ENCODE measurements around the gene NHS.
"Not testable (repeated sequence)": the region's sequence is repeated elsewhere in the genome, so short reads cannot be mapped to it uniquely, and the experiment has no call there.

Gene NHS

GRCh38 chrX:17443556-17443955 lies 68.6 kb downstream of the NHS start:
- in situ Hi-C loops (cut with MboI; ENCODE audit: low sequenced_read_pairs): no loop called here

DNA sequence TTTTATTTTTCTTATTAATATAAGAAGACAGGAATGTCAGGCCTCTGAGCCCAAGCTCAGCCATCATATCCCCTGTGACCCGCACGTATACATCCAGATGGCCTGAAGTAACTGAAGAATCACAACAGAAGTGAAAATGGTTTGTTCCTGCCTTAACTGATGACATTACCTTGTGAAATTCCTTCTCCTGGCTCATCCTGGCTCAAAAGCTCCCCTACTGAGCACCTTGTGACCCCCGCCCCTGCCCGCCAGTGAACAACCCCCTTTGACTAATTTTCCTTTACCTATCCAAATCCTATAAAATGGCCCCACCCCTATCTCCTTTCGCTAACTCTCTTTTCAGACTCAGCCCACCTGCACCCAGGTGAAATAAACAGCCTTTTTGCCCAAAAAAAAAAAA lies 71.3 kb downstream of the NHS start:
- in situ Hi-C loops (cut with MboI; ENCODE audit: low sequenced_read_pairs): not testable (repeated sequence)

- in situ Hi-C loops (cut with MboI; ENCODE audit: low sequenced_read_pairs): no loop called here
Observed at GRCh38 chrX:17448188-17448587, 73.2 kb downstream of the NHS start.

DNA sequence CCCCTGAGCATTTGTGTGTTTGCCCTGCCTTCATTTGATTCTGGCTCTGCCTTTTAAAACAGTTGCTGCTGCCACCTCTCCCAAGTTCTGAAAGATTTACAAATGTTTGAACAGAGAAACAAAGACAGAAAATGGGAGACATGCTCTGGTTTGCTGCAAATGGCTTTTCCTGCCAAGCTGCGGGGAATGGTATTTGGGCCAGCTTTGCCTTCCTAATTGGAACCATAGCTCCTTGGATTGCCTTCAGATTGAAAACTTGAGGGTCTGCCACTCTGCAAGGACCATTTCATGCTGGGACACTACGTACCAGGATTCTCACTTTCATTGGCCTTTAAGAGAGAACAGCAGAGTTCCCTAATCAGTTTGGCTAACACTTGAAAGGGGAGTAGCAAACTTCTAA lies 74.9 kb downstream of the NHS start:
- in situ Hi-C loops (cut with MboI; ENCODE audit: low sequenced_read_pairs): no loop called here

- in situ Hi-C loops (cut with MboI; ENCODE audit: low sequenced_read_pairs): no loop called here
Observed at GRCh38 chrX:17453788-17454187, 78.8 kb downstream of the NHS start.

GRCh38 chrX:17456526-17456925 lies 81.5 kb downstream of the NHS start:
- in situ Hi-C loops (cut with MboI; ENCODE audit: low sequenced_read_pairs): no loop called here

DNA sequence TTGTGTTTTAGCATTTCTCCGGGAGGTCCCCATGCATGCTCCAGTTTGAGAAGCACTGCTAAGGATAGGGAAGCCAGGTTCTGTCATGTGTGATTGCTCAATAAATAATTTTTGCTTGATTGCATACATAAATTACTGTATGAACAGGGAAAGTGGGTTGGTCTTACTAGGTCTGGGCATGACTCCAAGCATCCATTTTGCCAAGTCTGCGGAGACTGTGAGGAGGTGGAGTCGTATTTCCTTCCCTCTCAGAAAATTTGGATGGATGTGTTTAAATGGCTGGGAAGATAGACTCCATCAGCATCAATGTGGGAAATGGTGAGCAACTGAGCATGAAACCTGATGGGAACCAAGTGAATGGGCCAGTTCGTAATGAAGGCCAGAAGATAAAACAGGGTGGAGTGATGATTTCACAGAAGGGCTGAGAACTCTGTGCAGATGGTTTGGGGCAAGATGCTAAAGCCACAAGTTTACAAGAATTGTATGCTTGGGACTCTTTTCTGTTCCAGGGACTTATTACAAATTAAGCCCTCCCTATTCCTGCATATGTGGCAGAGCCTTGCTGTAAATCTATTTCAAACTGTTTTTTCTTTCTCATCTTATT lies 84.1 kb downstream of the NHS start:
- in situ Hi-C loops (cut with MboI; ENCODE audit: low sequenced_read_pairs): no loop called here

DNA sequence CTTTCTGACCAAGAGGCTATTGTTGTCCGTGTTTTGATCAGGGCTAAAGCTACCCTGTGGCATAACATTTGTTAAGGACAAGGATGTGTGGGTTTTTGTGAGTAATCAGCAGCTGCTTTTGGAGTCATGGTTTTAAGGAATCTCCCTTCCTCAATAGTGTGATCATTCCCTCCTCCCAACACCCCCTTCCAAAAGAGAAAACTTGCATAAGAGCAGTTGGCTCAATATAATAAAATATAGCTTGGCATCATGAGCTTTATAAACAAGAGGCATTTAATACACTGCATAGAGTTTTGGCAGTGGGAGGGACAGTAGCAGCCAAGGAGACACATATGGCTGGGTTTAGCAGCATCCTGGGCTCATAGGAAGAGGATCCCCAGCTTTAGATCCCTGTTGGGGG lies 84.7 kb downstream of the NHS start:
- in situ Hi-C loops (cut with MboI; ENCODE audit: low sequenced_read_pairs): no loop called here

DNA sequence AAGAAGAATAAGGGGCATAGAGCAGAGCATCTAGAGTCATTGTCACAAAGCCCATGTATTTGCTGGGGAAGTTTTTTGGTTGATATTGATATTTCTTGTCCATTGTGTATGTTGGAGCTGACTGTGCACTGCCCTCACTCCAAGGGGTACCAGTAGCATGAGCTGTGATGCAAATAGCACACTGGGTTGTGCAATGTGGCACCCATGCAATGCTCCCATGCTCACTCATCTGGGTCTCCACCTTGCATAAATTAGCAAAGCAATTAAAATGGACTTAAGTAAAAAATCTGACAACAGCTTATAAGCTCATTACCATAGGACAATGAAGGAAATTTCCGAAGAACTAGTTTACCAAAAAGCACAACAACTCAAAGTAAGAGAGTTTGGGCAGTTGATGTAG lies 87.9 kb downstream of the NHS start:
- in situ Hi-C loops (cut with MboI; ENCODE audit: low sequenced_read_pairs): no loop called here

DNA sequence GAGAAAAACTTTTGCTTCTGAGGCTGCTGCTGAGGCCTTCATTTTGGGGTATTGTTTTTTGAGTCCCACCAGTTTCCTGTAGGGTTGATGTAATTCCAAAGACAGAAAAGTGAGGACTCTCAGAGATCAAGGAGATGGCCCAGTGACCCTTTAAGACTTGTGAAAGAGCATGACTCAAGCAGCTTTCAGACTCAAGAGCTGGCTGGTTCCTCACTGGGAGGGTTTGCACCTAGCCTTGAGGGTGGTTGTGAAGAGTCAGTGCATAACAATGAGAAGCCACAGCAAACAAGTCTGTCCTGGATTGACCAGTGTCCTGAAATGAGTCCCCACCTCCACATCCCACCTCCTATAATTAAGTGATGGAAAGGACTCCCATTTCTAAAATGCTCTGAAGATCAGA lies 89.2 kb downstream of the NHS start:
- in situ Hi-C loops (cut with MboI; ENCODE audit: low sequenced_read_pairs): no loop called here

- in situ Hi-C loops (cut with MboI; ENCODE audit: low sequenced_read_pairs): no loop called here
Observed at GRCh38 chrX:17465201-17465600, 90.2 kb downstream of the NHS start.

DNA sequence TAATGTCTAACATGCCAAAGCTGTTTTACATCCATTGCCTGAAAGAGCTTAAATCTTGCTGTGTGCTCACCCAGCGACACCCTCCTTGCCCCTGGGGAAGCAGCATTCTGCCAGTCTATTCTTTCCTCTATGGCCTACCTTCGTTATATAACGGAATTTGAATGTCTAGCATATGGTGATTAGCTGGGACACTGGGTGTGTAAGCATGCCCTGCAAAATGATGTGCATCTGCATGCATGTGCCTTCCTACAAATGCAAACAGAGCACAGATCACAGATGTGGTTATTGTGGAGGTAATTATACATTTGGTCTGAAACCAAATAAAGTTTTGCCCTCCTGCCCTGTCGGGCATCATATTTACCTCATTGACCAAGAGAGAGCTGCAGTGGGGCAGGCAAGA lies 90.8 kb downstream of the NHS start:
- in situ Hi-C loops (cut with MboI; ENCODE audit: low sequenced_read_pairs): no loop called here

- in situ Hi-C loops (cut with MboI; ENCODE audit: low sequenced_read_pairs): no loop called here
Observed at GRCh38 chrX:17470136-17470535, 95.1 kb downstream of the NHS start.

DNA sequence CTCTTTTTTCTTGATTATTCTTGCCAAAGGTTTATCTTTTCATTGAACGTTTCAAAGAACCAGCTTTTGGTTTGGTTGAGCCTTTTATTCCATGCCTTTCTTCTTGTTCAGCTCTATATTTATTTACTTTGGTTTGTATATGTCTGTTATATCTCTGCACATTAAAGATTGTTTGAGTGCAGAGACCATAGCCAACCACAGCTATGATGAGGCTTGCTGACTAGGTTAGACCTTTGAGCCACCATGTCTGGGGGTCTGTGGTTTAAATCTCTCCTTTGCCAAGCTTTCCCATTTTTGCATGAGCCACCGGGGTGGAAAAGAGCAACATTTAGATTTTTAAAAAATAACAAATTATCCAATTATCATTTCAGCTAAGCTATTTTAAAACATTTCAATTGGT lies 96.1 kb downstream of the NHS start:
- in situ Hi-C loops (cut with MboI; ENCODE audit: low sequenced_read_pairs): no loop called here

GRCh38 chrX:17471861-17472260 lies 96.9 kb downstream of the NHS start:
- in situ Hi-C loops (cut with MboI; ENCODE audit: low sequenced_read_pairs): no loop called here

DNA sequence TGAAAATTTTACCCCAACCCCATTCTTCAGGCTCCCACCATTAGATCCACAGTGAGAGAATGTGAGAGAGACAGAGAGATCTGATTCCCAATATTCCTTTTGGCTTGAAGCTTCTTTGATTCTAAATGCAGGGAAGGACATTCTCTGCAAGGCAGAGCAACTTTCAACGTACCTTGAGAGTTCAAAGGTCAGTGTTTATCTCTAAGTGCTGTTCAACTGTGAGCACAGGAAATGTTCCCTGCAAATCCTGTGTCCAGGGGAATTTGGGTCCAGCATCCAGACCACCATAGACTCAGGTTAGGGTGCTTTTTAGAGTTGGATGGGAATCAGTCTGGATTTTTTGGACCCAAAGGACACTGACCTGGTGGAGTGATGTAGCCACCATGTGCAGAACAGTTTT lies 97.4 kb downstream of the NHS start:
- in situ Hi-C loops (cut with MboI; ENCODE audit: low sequenced_read_pairs): no loop called here

DNA sequence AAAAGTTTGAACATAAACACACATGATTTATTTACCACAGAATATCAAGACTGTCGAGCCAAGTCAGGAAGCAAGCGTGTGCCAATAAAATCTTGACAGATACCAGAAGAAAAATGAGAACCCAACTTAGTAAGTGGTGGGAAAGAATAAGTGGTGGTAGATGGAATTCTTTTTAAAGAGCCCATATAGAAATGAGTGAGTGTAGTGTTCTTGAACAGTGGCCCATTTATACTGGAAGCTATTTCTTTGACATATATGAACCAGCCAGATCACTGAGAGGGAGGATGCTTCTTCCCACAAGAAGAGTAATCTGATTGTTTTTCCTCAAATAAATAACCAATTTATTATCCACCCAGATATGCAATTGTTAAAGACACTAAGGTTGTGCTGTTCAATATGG lies 98.0 kb downstream of the NHS start:
- in situ Hi-C loops (cut with MboI; ENCODE audit: low sequenced_read_pairs): no loop called here

DNA sequence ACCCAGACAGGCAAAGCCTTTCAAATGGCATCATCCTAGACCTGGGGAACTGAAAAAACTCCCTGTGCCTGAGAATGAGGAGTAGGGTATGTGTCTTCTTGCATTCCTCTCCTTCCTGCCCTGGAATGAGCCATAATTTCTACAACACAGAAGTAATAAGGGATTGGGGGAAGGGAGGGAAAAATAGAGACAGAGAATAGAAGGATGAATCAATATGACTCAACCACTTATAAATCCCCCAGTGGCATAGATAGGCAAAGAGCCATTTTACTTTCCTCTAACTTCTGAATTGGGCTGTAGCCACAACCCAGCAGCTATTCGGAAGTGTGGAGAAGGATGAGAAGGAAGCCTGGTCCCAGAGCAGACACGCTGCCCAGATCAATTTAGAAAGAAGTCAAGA lies 99.9 kb downstream of the NHS start:
- in situ Hi-C loops (cut with MboI; ENCODE audit: low sequenced_read_pairs): no loop called here

DNA sequence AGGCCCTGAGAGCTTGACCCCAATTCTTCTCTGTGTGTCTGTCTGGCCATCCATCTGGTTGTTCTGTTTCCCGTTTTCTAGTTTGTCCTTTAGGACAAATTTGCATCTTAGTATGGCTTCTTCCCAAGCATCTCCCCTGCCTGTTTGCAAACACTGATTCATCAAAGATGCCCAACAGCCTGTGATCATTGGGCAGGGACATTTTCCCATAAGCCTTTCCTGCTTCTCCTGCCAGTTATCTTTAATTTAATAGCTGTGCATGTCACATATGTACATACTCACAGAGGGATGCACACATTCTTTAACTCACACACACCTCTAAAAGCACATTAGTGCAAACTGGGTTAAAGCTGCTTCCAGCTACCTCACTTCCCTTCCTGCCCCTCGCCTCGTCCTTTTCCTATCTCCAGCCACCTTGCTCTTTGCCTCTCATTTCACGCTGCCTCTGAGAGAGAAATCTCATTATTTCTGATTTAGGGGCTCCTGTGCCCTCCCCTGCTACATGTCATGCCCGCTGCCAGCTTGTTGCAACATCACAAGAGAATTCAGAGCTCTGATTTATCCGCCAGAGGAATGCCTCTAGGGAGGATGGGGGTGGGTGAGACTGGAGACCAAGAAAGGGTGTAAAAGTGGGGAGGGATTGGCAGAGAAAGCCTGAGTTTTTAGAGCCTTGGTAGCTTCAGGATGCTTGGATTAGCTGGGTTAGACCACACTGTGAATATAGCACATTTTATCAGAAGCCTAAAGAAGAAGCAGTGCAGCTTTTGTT lies 100.6 kb downstream of the NHS start:
- in situ Hi-C loops (cut with MboI; ENCODE audit: low sequenced_read_pairs): no loop called here

DNA sequence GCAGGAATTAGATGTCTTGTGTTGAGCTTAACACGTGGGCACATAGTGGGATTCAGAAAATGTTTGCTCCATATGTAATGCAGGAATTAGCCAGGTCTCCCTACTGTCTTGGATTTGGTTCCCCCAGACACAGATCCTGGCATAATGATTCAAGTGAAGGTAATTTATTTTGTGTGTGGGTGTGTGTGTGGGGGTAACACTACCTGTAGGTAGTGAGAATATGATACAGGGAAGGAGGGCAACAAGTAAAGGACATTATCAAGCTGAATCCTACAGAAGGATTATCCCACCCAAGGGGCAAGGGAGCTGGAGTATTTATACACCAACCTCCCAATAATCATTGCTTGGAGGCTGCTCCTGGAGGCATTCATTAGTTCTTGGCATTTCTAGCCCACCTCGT lies 101.4 kb downstream of the NHS start:
- in situ Hi-C loops (cut with MboI; ENCODE audit: low sequenced_read_pairs): no loop called here

DNA sequence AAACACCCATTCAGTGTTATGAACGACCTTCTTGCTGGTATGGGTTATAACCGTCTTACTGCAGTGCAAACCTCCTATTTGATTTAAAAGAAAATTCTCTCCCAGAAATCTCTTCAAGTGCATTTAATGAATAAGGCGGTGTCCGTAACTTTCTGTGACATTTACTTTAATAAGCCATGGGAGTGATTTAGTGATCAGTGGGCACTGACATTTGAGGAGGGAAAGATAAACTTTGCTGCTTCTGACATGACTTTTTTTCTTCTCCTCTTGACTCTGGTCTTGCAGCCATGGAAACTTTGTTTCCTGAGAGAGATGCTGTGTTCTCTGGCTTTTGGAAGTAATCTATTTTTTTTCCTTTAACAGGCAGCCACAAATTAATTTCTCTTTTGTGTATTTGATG lies 106.1 kb downstream of the NHS start:
- in situ Hi-C loops (cut with MboI; ENCODE audit: low sequenced_read_pairs): no loop called here

DNA sequence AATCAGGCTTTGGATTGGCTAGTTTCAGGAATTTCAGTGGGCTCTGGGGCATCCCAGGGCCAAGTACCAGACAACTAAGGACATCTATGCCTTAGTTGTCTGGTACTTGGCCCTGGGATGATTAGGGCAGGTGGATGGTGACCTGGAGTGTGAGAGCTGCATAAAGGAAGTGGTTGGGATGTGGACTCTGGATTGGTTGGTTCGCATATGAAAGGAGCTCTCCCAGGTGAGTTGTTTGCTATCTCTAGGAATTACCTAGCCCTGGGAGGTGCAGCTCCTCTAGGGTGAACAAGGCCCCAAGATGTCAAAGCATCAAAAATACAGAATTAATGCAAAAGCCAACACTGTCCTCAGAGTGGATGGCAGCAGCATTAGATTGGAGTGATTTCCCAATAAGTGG lies 109.6 kb downstream of the NHS start:
- in situ Hi-C loops (cut with MboI; ENCODE audit: low sequenced_read_pairs): no loop called here

DNA sequence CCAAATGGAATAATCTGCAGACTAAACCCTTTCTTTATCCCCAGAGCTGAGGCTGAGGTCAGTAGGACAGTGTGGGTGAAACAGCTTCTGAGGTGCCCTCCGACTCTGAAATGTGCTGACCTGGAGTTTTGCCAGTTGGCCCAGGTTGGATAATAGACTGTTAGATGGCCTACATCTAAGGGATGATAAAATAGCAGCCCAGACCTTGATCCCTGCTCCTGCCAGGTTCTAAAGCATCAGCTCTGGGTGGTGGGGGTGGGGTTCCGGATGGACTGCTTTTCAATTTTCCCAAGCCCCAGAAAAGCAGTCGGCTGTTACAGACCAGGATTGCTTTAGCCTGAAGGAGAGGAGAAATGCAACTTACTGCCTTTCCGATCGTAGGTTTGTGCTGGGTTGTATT lies 110.4 kb downstream of the NHS start:
- in situ Hi-C loops (cut with MboI; ENCODE audit: low sequenced_read_pairs): no loop called here
